Spleen (tissue), 11 donors: ENCODE results near the gene TMEM270. TPM values are rescaled to one million over a fixed set of nuclear protein-coding genes. Genes with fewer than 3 reads are reported as not detected.

Source experiments
- DNase-seq: peaks from one replicate; pipeline ENCODE4 v3.0.0-alpha.2; 2020
- H3K27ac ChIP-seq, 8 donors: fragments of 200-600 bp; sonication (generic) in 7 of 8; 1 replicate in 4 of 8; 2 replicates in 4 of 8; pipeline versions ENCODE4 v1.5.0 to v1.8.0; 2016 to 2021; ENCODE audit warnings: inconsistent platforms in 4 of 8, mild to moderate bottlenecking in 4 of 8, moderate library complexity in 1 of 8
- H3K27me3 ChIP-seq, 7 donors: fragments of 200-600 bp; sonication (generic) in 6 of 7; replicated peaks in 1 of 7; 1 replicate in 4 of 7; 2 replicates in 3 of 7; pipeline versions ENCODE4 v1.5.0 to v1.8.0; 2016 to 2021; ENCODE audit warnings: inconsistent platforms in 3 of 7, mild to moderate bottlenecking in 1 of 7
- H3K36me3 ChIP-seq, 6 donors: fragments of 200-600 bp; sonication (generic) in 5 of 6; 1 replicate in 4 of 6; 2 replicates in 2 of 6; pipeline versions ENCODE4 v1.5.0 to v1.8.0; 2016 to 2021; ENCODE audit warnings: inconsistent platforms in 2 of 6
- H3K4me1 ChIP-seq, 6 donors: fragments of 200-600 bp; sonication (generic) in 5 of 6; 1 replicate in 3 of 6; 2 replicates in 3 of 6; pipeline versions ENCODE4 v1.5.0 to v1.8.0; 2016 to 2021; ENCODE audit warnings: inconsistent platforms in 3 of 6
- H3K4me3 ChIP-seq, 8 donors: fragments of 200-600 bp; sonication (generic) in 7 of 8; 1 replicate in 4 of 8; 2 replicates in 4 of 8; pipeline versions ENCODE4 v1.5.0 to v1.8.0; 2016 to 2021; ENCODE audit warnings: inconsistent platforms in 4 of 8, mild to moderate bottlenecking in 4 of 8, moderate library complexity in 2 of 8
- H3K9me3 ChIP-seq, 8 donors: fragments of 200-600 bp; sonication (generic) in 7 of 8; 1 replicate in 4 of 8; 2 replicates in 4 of 8; pipeline versions ENCODE4 v1.5.0 to v1.8.0; 2016 to 2021; ENCODE audit warnings: inconsistent platforms in 4 of 8
- POLR2A ChIP-seq, 3 donors: fragments of 450-650 bp; IDR thresholded peaks; one replicate each; pipeline ENCODE4 v1.5.1; 2017; ENCODE audit warnings: antibody characterized with exemption in 3 of 3, mild to moderate bottlenecking in 1 of 3
- POLR2AphosphoS5 ChIP-seq, 3 donors: sonication (generic); formaldehyde crosslinking; IDR thresholded peaks; one replicate each; pipeline ENCODE4 v1.5.1; 2017; ENCODE audit warnings: antibody characterized with exemption in 3 of 3
- WGBS, 5 donors: extraction: QIAGEN DNeasy Blood & Tissue Kit in 3 of 5; methylation state at CpG; one replicate each; pipeline versions ENCODE4 v1.1.5 to v1.1.7; 2013 to 2018; 5-methylcytosine and 5-hydroxymethylcytosine counted together
- intact Hi-C: fragments of 100-400 bp; cut with DNase I; formaldehyde crosslinking; loops from one replicate; pipeline ENCODE4 v1.15.0; 2023; ENCODE audit warnings: low total_unique reads
- polyA plus RNA-seq, 3 donors: library from polyadenylated mRNA; stranded (reverse); fragments of 200-250 nt; gene quantifications; one replicate each; pipeline ENCODE4 v1.2.1, GENCODE V29; 2013
- total RNA-seq, 7 donors: library from RNA; depleted of rRNA in 3 of 7; stranded (reverse); fragments of >200 nt in 3 of 7; fragmentation: NEBNext Ultra II Directional in 4 of 7; extraction: Animal tissue kit (Norgen Biotek cat#: 25700) in 4 of 7; gene quantifications; one replicate each; pipeline versions ENCODE4 v1.1.0 to v1.2.1, GENCODE V29; 2016 to 2021
- TF ChIP-seq, protein P1 (sequence below), 11 experiments: fragments of 200-600 bp in 7 of 11; fragments of 450-650 bp in 4 of 11; sonication (generic) in 4 of 11; IDR thresholded peaks in 8 of 11; conservative IDR thresholded peaks in 3 of 11; 1 replicate in 7 of 11; 2 replicates in 4 of 11; pipeline versions ENCODE4 v1.4.0 to v1.8.0; 2016 to 2021; ENCODE audit warnings: antibody characterized with exemption in 11 of 11, inconsistent platforms in 4 of 11, mild to moderate bottlenecking in 1 of 11
- donor health status: healthy with polysubstance abuse.
- donor health status: DM: no; HTN: no; CAD: no; lungs with moderate emphysema.
- donor health status: DM: no; HTN: no; CAD: no.
- donor health status: Bipolar disorder and iron deficiency.
- donor health status: healthy.
- donor health status: DM: no; HTN: no; CAD: no.
- donor health status: DM: yes; HTN: yes; CAD: no.

Gene TMEM270
- total and polyA plus RNA-seq, 10 donors = not detected

DNA sequence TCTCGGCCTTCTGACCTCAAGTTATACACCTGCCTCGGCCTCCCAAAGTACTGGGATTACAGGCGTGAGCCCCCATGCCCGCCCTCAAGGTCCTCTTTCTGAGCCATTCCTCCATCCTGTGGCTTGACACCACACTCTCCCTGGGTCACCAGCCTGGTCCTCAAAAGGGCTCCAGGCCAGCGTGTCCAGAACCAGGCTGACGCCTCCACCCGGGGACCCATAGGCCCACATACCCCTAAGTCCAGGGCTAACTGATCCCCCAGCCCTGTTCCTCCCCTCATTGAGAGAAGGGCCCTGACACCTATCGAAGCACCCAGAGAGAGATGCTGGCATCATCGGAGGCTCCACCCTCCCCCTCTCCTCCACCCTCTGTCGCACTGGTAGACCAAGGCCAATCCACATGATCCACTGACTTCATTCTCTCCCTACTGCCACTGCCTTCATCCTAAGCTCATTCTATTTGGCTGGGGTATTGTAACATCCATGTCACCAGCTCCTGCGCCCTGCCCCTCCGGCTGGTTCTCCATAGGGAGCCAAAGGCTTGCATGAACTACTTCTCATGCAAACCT lies 46.7 kb downstream of the TMEM270 start:
- H3K36me3 ChIP-seq = no peaks in the 10 kb centered on the region
- intact Hi-C loops = no loop called here
- no peak overlapping the region for H3K4me3 ChIP-seq
- no peaks in the 10 kb centered on the region for H3K9me3 ChIP-seq
- H3K27me3 ChIP-seq = no peaks in the 10 kb centered on the region
- peaks cover 0 to 23% (median 12%) of the 10 kb centered on the region in 6 donors for H3K4me1 ChIP-seq
- TF ChIP-seq, protein P1, sequence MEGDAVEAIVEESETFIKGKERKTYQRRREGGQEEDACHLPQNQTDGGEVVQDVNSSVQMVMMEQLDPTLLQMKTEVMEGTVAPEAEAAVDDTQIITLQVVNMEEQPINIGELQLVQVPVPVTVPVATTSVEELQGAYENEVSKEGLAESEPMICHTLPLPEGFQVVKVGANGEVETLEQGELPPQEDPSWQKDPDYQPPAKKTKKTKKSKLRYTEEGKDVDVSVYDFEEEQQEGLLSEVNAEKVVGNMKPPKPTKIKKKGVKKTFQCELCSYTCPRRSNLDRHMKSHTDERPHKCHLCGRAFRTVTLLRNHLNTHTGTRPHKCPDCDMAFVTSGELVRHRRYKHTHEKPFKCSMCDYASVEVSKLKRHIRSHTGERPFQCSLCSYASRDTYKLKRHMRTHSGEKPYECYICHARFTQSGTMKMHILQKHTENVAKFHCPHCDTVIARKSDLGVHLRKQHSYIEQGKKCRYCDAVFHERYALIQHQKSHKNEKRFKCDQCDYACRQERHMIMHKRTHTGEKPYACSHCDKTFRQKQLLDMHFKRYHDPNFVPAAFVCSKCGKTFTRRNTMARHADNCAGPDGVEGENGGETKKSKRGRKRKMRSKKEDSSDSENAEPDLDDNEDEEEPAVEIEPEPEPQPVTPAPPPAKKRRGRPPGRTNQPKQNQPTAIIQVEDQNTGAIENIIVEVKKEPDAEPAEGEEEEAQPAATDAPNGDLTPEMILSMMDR (IDR thresholded peaks at IDR 0.05 in 8 of 11, conservative IDR thresholded peaks at IDR 0.05 in 3 of 11) = no peak
- TF ChIP-seq POLR2A (IDR thresholded peaks at IDR 0.05) = no peak
- no peak for TF ChIP-seq POLR2AphosphoS5 (IDR thresholded peaks at IDR 0.05)
- WGBS, 5 donors = 88 to 96% (median 90%) methylated on average over 12 of the region's 12 CpGs
- H3K27ac ChIP-seq = peak overlapping the region in 1 of 8 donors; percentile 10
- peak; percentile 41 for DNase-seq

DNA sequence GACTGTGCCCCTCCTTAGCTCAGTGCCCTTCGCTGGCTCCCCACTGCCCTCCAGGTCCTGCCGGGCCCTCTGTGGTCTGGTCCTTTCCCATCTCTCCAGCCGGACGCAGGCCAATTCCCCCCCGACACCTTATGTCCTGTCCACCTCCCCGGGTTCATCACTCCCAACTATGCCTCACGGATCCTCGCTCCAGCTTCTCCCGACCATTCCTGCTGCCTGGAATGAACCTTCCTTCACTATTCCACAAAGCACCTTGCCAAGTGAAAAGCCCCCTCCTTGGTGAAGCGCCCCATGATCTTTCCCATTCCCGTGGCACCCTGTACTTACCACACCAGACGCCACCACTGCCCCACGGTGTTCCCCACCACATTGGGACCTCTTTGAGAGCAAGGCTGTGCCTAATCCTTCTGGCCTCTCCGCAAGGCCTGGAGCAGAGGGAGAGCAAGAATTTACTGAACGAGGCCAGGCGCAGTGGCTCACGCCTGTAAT lies 47.2 kb downstream of the TMEM270 start:
- H3K4me1 ChIP-seq = peaks cover 0 to 23% (median 12%) of the 10 kb centered on the region in 6 donors
- H3K4me3 ChIP-seq = no peak overlapping the region
- H3K27me3 ChIP-seq = no peaks in the 10 kb centered on the region
- TF ChIP-seq POLR2AphosphoS5 (IDR thresholded peaks at IDR 0.05) = no peak
- no peak for TF ChIP-seq POLR2A (IDR thresholded peaks at IDR 0.05)
- TF ChIP-seq, protein P1 (IDR thresholded peaks at IDR 0.05 in 8 of 11, conservative IDR thresholded peaks at IDR 0.05 in 3 of 11) = no peak
- peak; percentile 61 for DNase-seq
- H3K36me3 ChIP-seq = no peaks in the 10 kb centered on the region
- intact Hi-C loops = no loop called here
- 90 to 96% (median 95%) methylated on average over 16 to 17 of the region's 17 CpGs for WGBS, 5 donors
- H3K27ac ChIP-seq = peak overlapping the region in 1 of 8 donors; percentile 44
- no peaks in the 10 kb centered on the region for H3K9me3 ChIP-seq

DNA sequence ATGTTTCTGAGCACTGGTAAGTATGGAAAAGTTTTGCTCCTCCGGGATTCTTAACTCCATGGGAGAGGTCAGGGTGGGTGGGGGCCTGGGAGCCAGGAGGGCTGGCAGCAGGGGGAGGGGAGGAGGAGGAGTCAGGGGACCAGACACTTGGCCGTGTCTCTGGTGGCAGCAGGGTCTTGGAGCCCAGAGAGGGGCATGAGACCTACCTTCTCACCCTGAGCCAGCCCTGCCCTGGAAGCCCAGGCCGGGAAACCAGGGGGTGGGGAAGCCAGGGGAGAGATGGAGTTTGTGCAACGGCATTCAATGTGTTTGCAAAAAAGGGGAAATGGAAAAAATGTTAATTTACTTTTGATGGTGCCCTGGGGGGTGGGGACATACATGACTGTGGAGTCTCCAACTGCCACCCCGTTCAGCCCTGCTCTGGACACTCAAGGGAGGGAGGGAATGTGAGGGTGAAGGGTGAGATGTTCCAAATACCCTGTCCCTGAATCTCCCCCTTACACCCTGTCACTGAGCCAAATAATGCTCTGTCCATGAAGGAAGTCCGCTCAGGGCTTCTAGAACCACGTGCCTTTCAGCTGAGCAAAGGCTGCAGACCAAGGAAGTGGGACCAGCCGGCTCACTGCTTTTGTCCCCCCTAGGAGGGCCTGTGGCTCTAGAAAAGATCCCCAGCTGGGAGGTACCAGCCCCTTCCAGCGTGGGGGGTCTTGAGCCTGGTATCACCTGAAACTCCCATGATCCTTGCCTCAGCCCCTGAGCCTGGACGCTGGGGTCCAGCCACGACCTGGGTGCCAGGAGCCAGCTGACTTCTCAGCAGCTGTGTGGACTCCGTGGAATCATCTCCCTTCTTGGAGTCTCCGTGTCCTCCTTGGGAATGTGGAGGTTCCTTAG lies 48.3 kb downstream of the TMEM270 start:
- peaks cover 0 to 23% (median 12%) of the 10 kb centered on the region in 6 donors for H3K4me1 ChIP-seq
- H3K36me3 ChIP-seq = no peaks in the 10 kb centered on the region
- intact Hi-C loops = no loop called here
- peak overlapping the region in 1 of 8 donors; percentile 22 for H3K4me3 ChIP-seq
- WGBS, 5 donors = 18 to 43% (median 37%) methylated on average over 9 to 13 of the region's 13 CpGs
- H3K27ac ChIP-seq = peak overlapping the region in 4 of 8 donors; percentile 25 to 55 (median 38)
- TF ChIP-seq POLR2AphosphoS5 (IDR thresholded peaks at IDR 0.05) (peak in 1 of 3 donors; percentile 30), POLR2A (IDR thresholded peaks at IDR 0.05) (no peak)
- no peaks in the 10 kb centered on the region for H3K27me3 ChIP-seq
- DNase-seq = peak; percentile 72
- no peaks in the 10 kb centered on the region for H3K9me3 ChIP-seq

DNA sequence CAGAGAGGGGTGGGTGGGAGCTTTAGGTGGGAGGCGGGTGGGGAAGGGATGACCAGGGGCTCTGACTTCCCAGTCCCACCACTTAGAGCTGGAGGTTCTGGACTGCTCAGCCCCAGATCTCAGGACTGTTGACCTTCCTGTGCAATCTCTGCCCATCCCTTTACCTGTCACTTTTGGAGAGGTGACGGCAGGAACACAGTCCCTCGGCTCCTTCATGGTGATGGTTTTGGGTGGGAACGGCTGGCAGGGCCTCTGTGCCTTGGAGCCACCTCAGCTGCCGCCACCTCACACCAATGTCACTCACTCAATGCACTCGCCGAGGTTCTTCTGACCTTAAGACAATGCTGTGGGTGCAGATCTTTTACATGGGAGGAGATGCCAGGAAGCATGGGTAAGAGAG lies 49.0 kb downstream of the TMEM270 start:
- intact Hi-C loops = no loop called here
- Histone ChIP-seq H3K27me3 (no peaks in the 10 kb centered on the region), H3K9me3 (no peaks in the 10 kb centered on the region), H3K27ac (peak overlapping the region in 3 of 8 donors; percentile 25 to 55 (median 44)), H3K36me3 (no peaks in the 10 kb centered on the region), H3K4me3 (no peak overlapping the region), H3K4me1 (peaks cover 0 to 23% (median 12%) of the 10 kb centered on the region in 6 donors)
- TF ChIP-seq POLR2AphosphoS5 (IDR thresholded peaks at IDR 0.05) = no peak
- TF ChIP-seq POLR2A (IDR thresholded peaks at IDR 0.05) = no peak
- TF ChIP-seq, protein P1 (IDR thresholded peaks at IDR 0.05 in 8 of 11, conservative IDR thresholded peaks at IDR 0.05 in 3 of 11) = no peak
- WGBS, 5 donors = 79 to 96% (median 88%) methylated on average over 6 to 7 of the region's 7 CpGs
- peak; percentile 15 for DNase-seq
